SK-N-SH (cell line): ENCODE measurements around the gene TEX52. TPM values are rescaled to one million over a fixed set of nuclear protein-coding genes. Genes with fewer than 3 reads are reported as not detected.

Experiments
- CTCF ChIA-PET: fragments of 300-600, 350-600 bp; formaldehyde crosslinking; extraction: SDS; loops from one replicate; lab custom pipeline; 2021; lab: Yijun Ruan, JAX
- POLR2A ChIA-PET: fragments of 350-600 bp; sonication (Branson Sonifier 250); formaldehyde crosslinking; extraction: SDS; loops from one replicate; lab custom pipeline; 2020; ENCODE audit warnings: antibody characterized with exemption, inconsistent platforms; lab: Yijun Ruan, JAX
- DNase-seq: peaks from one replicate; pipeline ENCODE4 v3.0.0; 2012
- H2AFZ ChIP-seq: fragments of 200-600 bp; sonication (generic); 2 replicates; pipeline ENCODE4 v1.8.1; 2016; ENCODE audit warnings: antibody characterized with exemption, mild to moderate bottlenecking, low read depth
- H3F3A ChIP-seq: fragments of 200-600 bp; sonication (generic); replicated peaks from 2 replicates; pipeline ENCODE3; 2016; ENCODE audit warnings: antibody characterized with exemption, mild to moderate bottlenecking; ENCODE audit not compliant: insufficient read depth
- H3K27ac ChIP-seq, 2 experiments: fragments of 200-500 bp in 1 of 2; fragments of 200-600 bp in 1 of 2; sonication (Bioruptor generic) in 1 of 2; sonication (generic), shearing (Covaris generic) in 1 of 2; 2 replicates each; pipeline versions ENCODE4 v1.5.1 to v1.6.1; 2014 to 2016; ENCODE audit warnings: low read depth in 2 of 2, inconsistent platforms in 1 of 2, low read length in 1 of 2, mild to moderate bottlenecking in 1 of 2, mixed read lengths in 1 of 2
- H3K27me3 ChIP-seq: fragments of 200-600 bp; sonication (generic), shearing (Covaris generic); 2 replicates; pipeline ENCODE4 v1.6.1; 2016; ENCODE audit warnings: mixed run types; ENCODE audit not compliant: insufficient read depth
- H3K36me3 ChIP-seq, 2 experiments: fragments of 200-500 bp in 1 of 2; fragments of 200-600 bp in 1 of 2; sonication (Bioruptor generic) in 1 of 2; sonication (generic) in 1 of 2; replicated peaks in 1 of 2; 2 replicates each; pipeline versions ENCODE3 to v1.5.1; 2014 to 2016; ENCODE audit warnings: low read length in 1 of 2, mild to moderate bottlenecking in 1 of 2; ENCODE audit not compliant: insufficient read depth in 2 of 2, control insufficient read depth in 1 of 2
- H3K4me1 ChIP-seq, 2 experiments: fragments of 200-500 bp in 1 of 2; fragments of 200-600 bp in 1 of 2; sonication (Bioruptor generic) in 1 of 2; sonication (generic), shearing (Covaris generic) in 1 of 2; 2 replicates each; pipeline versions ENCODE4 v1.5.1 to v1.6.1; 2014 to 2016; ENCODE audit warnings: low read depth in 1 of 2, low read length in 1 of 2, mixed run types in 1 of 2; ENCODE audit not compliant: insufficient read depth in 2 of 2, control insufficient read depth in 1 of 2
- H3K4me2 ChIP-seq: fragments of 200-600 bp; sonication (generic), shearing (Covaris generic); 2 replicates; pipeline ENCODE4 v1.6.1; 2017; ENCODE audit warnings: mixed run types
- H3K4me3 ChIP-seq, 2 experiments: fragments of 200-500 bp in 1 of 2; fragments of 200-600 bp in 1 of 2; sonication (Bioruptor generic) in 1 of 2; sonication (generic), shearing (Covaris generic) in 1 of 2; 2 replicates each; pipeline versions ENCODE4 v1.5.1 to v1.8.1; 2014 to 2016; ENCODE audit warnings: low read depth in 2 of 2, inconsistent platforms in 1 of 2, low read length in 1 of 2, mild to moderate bottlenecking in 1 of 2, mixed read lengths in 1 of 2, moderate library complexity in 1 of 2
- H3K79me2 ChIP-seq: fragments of 200-600 bp; sonication (generic); 2 replicates; pipeline ENCODE4 v1.8.1; 2017; ENCODE audit warnings: mild to moderate bottlenecking; ENCODE audit not compliant: insufficient read depth
- H3K9ac ChIP-seq: fragments of 200-600 bp; sonication (generic); 2 replicates; pipeline ENCODE4 v1.6.1; 2017; ENCODE audit warnings: mixed run types
- H3K9me2 ChIP-seq: fragments of 200-600 bp; sonication (generic); 2 replicates; pipeline ENCODE4 v1.6.1; 2017; ENCODE audit warnings: mixed run types
- H3K9me3 ChIP-seq: fragments of 200-600 bp; sonication (generic); 2 replicates; pipeline ENCODE4 v1.6.1; 2017; ENCODE audit warnings: mixed run types, mild to moderate bottlenecking, moderate library complexity
- H4K20me1 ChIP-seq: fragments of 200-600 bp; sonication (generic); 2 replicates; pipeline ENCODE4 v1.6.1; 2017; ENCODE audit warnings: mild to moderate bottlenecking, mixed run types; ENCODE audit not compliant: insufficient read depth
- CHD2 ChIP-seq: fragments of 150-350 bp; IDR thresholded peaks from 2 replicates; pipeline ENCODE4 v1.6.1; 2018; ENCODE audit warnings: low read length; ENCODE audit not compliant: partially characterized antibody
- FOSL2 ChIP-seq: IDR thresholded peaks from 2 replicates; pipeline ENCODE4 v1.4.0; 2012; ENCODE audit warnings: low read depth, mild to moderate bottlenecking, moderate library complexity, borderline replicate concordance
- FOXJ3 ChIP-seq: sonication (generic); formaldehyde crosslinking; IDR thresholded peaks from 2 replicates; pipeline ENCODE4 v1.5.1; 2020; ENCODE audit warnings: mild to moderate bottlenecking, missing genetic modification reagents
- JUND ChIP-seq: IDR thresholded peaks from 2 replicates; pipeline ENCODE4 v1.4.0; 2012
- MXI1 ChIP-seq: IDR thresholded peaks from 2 replicates; pipeline ENCODE4 v1.6.1; 2012; ENCODE audit warnings: mild to moderate bottlenecking, low read depth, low read length, improper control_type of control experiment
- RAD21 ChIP-seq: IDR thresholded peaks from 2 replicates; pipeline ENCODE4 v1.6.1; 2012; ENCODE audit warnings: mild to moderate bottlenecking, low read length
- RXRA ChIP-seq: IDR thresholded peaks from 2 replicates; pipeline ENCODE4 v1.4.0; 2012; ENCODE audit warnings: low read depth, mild to moderate bottlenecking, borderline replicate concordance
- SIN3A ChIP-seq: IDR thresholded peaks from 2 replicates; pipeline ENCODE4 v1.6.1; 2012; ENCODE audit warnings: low read depth, mild to moderate bottlenecking, low read length, moderate library complexity, borderline replicate concordance
- TEAD4 ChIP-seq: IDR thresholded peaks from 2 replicates; pipeline ENCODE4 v1.4.0; 2012; ENCODE audit warnings: mild to moderate bottlenecking, borderline replicate concordance; ENCODE audit not compliant: insufficient read depth
- WGBS: methylation state at CpG from one replicate; pipeline ENCODE4 v1.1.6; 2017; ENCODE audit warnings: low lambda C conversion rate; 5-methylcytosine and 5-hydroxymethylcytosine counted together
- polyA plus RNA-seq, 3 experiments: library from polyadenylated mRNA; depleted of rRNA; stranded (reverse); fragments of >200 nt; gene quantifications; 2 replicates each; pipeline ENCODE4 v1.2.3, GENCODE V29; 2012
- TF ChIP-seq, protein P1 (sequence below): IDR thresholded peaks from 2 replicates; pipeline ENCODE4 v1.6.1; 2012; ENCODE audit warnings: mild to moderate bottlenecking, low read depth, low read length, moderate library complexity
- TF ChIP-seq, protein P2 (sequence below): fragments of 150-350 bp; IDR thresholded peaks from 2 replicates; pipeline ENCODE4 v1.6.1; 2016; ENCODE audit warnings: mild to moderate bottlenecking, low read depth, low read length
- TF ChIP-seq, protein P3 (sequence below): IDR thresholded peaks from 2 replicates; pipeline ENCODE4 v1.4.0; 2012; ENCODE audit warnings: low read depth, borderline replicate concordance
- TF ChIP-seq, protein P4 (sequence below): fragments of 150-350 bp; IDR thresholded peaks from 2 replicates; pipeline ENCODE4 v1.6.1; 2017; ENCODE audit warnings: antibody characterized with exemption, low read length, low read depth, borderline replicate concordance

Gene TEX52
- polyA plus RNA-seq, 1 of the 3 experiments (the other 2 are of a cell fraction), result not detected

DNA sequence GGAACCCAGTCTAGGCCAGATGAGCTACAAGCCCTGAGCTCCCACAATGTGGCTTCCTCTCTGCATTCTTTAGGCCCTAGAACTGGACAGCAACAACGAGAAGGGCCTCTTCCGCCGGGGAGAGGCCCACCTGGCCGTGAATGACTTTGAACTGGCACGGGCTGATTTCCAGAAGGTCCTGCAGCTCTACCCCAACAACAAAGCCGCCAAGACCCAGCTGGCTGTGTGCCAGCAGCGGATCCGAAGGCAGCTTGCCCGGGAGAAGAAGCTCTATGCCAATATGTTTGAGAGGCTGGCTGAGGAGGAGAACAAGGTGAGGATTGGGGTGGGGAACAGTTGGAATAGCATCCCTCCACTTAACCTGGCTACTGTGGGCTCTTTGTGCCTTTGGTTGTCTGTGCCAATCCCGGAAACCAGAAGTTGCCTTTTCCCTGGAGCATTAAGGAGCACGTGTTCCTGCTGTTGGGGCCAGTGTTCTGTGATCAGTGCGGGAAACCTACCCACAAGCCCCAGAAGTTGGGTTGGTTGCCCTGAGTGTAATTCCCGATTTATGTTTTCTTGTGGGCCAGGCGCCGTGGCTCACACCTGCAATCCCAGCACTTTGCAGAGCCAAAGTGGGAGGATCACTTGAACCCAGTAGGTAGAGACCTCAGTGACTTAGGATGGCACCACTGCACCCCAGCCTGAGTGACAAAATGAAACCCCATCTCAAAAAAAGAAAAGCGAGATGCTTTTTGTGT is 55.6 kb downstream of the TEX52 start:
- DNase-seq, result no peak
- no peaks in the 10 kb centered on the region for H3K9me3 ChIP-seq
- H3K36me3 ChIP-seq, result peaks cover 50 to 88% of the 10 kb centered on the region in 2 experiments
- no peak overlapping the region; a peak in 1 of 4 replicates for H3K27ac ChIP-seq
- H4K20me1 ChIP-seq, result 0 out of 2 replicates have a peak, but pooled peaks cover 5% of the 10 kb centered on the region
- no peaks in the 10 kb centered on the region for H3F3A ChIP-seq
- no peak overlapping the region for H3K9ac ChIP-seq
- H3K4me3 ChIP-seq, result no peak overlapping the region
- H3K27me3 ChIP-seq, result no peaks in the 10 kb centered on the region
- no peaks in the 10 kb centered on the region for H3K9me2 ChIP-seq
- CTCF ChIA-PET, result interaction anchor here (0.8 to 2.8 kb wide), 5 partner anchors 10 to 62 kb away, joined by 3 to 18 read pairs (median 4); no protein-coding TSS in a partner anchor
- POLR2A ChIA-PET, result no interaction called here
- peaks cover 17% of the 10 kb centered on the region for H3K79me2 ChIP-seq
- no peak for TF ChIP-seq JUND
- TF ChIP-seq, protein P1, sequence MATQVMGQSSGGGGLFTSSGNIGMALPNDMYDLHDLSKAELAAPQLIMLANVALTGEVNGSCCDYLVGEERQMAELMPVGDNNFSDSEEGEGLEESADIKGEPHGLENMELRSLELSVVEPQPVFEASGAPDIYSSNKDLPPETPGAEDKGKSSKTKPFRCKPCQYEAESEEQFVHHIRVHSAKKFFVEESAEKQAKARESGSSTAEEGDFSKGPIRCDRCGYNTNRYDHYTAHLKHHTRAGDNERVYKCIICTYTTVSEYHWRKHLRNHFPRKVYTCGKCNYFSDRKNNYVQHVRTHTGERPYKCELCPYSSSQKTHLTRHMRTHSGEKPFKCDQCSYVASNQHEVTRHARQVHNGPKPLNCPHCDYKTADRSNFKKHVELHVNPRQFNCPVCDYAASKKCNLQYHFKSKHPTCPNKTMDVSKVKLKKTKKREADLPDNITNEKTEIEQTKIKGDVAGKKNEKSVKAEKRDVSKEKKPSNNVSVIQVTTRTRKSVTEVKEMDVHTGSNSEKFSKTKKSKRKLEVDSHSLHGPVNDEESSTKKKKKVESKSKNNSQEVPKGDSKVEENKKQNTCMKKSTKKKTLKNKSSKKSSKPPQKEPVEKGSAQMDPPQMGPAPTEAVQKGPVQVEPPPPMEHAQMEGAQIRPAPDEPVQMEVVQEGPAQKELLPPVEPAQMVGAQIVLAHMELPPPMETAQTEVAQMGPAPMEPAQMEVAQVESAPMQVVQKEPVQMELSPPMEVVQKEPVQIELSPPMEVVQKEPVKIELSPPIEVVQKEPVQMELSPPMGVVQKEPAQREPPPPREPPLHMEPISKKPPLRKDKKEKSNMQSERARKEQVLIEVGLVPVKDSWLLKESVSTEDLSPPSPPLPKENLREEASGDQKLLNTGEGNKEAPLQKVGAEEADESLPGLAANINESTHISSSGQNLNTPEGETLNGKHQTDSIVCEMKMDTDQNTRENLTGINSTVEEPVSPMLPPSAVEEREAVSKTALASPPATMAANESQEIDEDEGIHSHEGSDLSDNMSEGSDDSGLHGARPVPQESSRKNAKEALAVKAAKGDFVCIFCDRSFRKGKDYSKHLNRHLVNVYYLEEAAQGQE, result no peak
- TF ChIP-seq, protein P2, sequence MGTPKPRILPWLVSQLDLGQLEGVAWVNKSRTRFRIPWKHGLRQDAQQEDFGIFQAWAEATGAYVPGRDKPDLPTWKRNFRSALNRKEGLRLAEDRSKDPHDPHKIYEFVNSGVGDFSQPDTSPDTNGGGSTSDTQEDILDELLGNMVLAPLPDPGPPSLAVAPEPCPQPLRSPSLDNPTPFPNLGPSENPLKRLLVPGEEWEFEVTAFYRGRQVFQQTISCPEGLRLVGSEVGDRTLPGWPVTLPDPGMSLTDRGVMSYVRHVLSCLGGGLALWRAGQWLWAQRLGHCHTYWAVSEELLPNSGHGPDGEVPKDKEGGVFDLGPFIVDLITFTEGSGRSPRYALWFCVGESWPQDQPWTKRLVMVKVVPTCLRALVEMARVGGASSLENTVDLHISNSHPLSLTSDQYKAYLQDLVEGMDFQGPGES, result no peak
- TF ChIP-seq, protein P3, sequence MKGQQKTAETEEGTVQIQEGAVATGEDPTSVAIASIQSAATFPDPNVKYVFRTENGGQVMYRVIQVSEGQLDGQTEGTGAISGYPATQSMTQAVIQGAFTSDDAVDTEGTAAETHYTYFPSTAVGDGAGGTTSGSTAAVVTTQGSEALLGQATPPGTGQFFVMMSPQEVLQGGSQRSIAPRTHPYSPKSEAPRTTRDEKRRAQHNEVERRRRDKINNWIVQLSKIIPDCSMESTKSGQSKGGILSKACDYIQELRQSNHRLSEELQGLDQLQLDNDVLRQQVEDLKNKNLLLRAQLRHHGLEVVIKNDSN, result no peak
- no peak for TF ChIP-seq RAD21
- TF ChIP-seq RXRA, result no peak
- TF ChIP-seq FOSL2, result no peak
- TF ChIP-seq MXI1, result no peak
- TF ChIP-seq, protein P4, sequence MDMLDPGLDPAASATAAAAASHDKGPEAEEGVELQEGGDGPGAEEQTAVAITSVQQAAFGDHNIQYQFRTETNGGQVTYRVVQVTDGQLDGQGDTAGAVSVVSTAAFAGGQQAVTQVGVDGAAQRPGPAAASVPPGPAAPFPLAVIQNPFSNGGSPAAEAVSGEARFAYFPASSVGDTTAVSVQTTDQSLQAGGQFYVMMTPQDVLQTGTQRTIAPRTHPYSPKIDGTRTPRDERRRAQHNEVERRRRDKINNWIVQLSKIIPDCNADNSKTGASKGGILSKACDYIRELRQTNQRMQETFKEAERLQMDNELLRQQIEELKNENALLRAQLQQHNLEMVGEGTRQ, result no peak
- TF ChIP-seq FOXJ3, result no peak
- TF ChIP-seq TEAD4, result no peak
- TF ChIP-seq CHD2, result no peak
- TF ChIP-seq SIN3A, result no peak
- H3K4me1 ChIP-seq, result peaks cover 0 to 21% of the 10 kb centered on the region in 2 experiments; a peak in 3 of 4 replicates
- no peak overlapping the region for H2AFZ ChIP-seq
- no peak overlapping the region for H3K4me2 ChIP-seq
- 95% methylated on average over 11 of the region's 16 CpGs for whole genome bisulfite sequencing
